Progenitor cell of endocrine pancreas (in vitro differentiated cells): ENCODE measurements around the gene RNF39. TPM values are rescaled to one million over a fixed set of nuclear protein-coding genes. Genes with fewer than 3 reads are reported as not detected.
A peak's percentile ranks its signal among the peaks of the same experiment; 100 is the strongest.

ENCODE experiments used
- DNase-seq: peaks from one replicate; pipeline ENCODE4 v3.0.0; 2021; ENCODE audit warnings: low spot score; ENCODE audit not compliant: unreplicated experiment
- H3K27ac Mint-ChIP-seq: 2 replicates; pipeline ENCODE4 v1.8.0; 2021; ENCODE audit warnings: mild to moderate bottlenecking, moderate library complexity, mixed read lengths
- H3K27me3 Mint-ChIP-seq: 2 replicates; pipeline ENCODE4 v1.8.0; 2021; ENCODE audit warnings: mixed read lengths
- H3K36me3 Mint-ChIP-seq: 2 replicates; pipeline ENCODE4 v1.8.0; 2022; ENCODE audit warnings: mixed read lengths; ENCODE audit not compliant: insufficient read depth
- H3K4me1 Mint-ChIP-seq: 2 replicates; pipeline ENCODE4 v1.8.0; 2021; ENCODE audit warnings: low read depth, mixed read lengths
- H3K4me3 Mint-ChIP-seq: 2 replicates; pipeline ENCODE4 v1.8.0; 2021; ENCODE audit warnings: low read depth, mild to moderate bottlenecking, moderate library complexity, mixed read lengths
- H3K9me3 Mint-ChIP-seq: 2 replicates; pipeline ENCODE4 v1.8.0; 2021; ENCODE audit warnings: low read depth, mixed read lengths
- total RNA-seq: library from RNA; stranded (reverse); gene quantifications from 2 replicates; pipeline ENCODE4 v1.2.1, GENCODE V29; 2021
- TF ChIP-seq, protein P1 (sequence below): fragments of 200-600 bp; sonication (generic); IDR thresholded peaks from one replicate; pipeline ENCODE4 v1.5.0; 2021; ENCODE audit warnings: antibody characterized with exemption, mild to moderate bottlenecking; ENCODE audit not compliant: unreplicated experiment

RNF39 gene
- total RNA-seq, 1 donor from 2014 or later, result not detected

DNA sequence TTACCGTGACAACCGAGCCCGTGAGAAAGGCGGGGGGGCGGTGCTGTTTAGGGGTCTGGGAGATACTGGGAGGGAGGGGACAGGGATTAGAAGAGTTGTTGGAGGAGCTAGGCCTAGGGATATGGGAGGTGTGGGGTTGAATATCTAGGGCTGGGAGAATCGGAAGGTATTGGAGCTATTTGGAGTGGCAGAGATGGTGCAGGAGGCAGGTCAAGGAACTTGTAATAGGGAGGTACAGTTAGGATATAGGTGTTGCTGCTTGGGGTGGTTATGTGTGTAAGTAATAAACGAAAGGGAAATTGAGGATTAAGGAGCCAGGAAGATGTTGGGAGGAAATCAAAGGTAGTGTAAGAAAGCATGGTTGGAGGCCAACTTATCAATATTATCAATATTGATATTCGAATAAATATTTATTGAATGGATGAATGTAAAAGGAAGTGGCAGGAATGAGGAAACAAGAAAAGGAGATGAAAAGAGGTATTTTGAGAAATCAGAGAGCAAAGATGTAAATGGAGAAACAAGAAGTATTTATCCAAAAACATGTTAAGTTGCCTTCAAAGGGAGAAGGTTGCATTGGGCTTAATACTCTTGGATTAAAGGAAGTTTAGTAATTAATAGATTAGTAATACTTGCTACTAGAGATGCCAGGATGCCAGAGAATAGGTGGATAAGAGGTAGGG lies 8.0 kb downstream of the RNF39 start:
- TF ChIP-seq, protein P1, sequence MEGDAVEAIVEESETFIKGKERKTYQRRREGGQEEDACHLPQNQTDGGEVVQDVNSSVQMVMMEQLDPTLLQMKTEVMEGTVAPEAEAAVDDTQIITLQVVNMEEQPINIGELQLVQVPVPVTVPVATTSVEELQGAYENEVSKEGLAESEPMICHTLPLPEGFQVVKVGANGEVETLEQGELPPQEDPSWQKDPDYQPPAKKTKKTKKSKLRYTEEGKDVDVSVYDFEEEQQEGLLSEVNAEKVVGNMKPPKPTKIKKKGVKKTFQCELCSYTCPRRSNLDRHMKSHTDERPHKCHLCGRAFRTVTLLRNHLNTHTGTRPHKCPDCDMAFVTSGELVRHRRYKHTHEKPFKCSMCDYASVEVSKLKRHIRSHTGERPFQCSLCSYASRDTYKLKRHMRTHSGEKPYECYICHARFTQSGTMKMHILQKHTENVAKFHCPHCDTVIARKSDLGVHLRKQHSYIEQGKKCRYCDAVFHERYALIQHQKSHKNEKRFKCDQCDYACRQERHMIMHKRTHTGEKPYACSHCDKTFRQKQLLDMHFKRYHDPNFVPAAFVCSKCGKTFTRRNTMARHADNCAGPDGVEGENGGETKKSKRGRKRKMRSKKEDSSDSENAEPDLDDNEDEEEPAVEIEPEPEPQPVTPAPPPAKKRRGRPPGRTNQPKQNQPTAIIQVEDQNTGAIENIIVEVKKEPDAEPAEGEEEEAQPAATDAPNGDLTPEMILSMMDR, result no peak
- H3K9me3 Mint-ChIP-seq, result no peaks in the 10 kb centered on the region
- peaks cover 29% of the 10 kb centered on the region for H3K36me3 Mint-ChIP-seq
- DNase-seq, result no peak
- peak overlapping the region; percentile 96 for H3K27ac Mint-ChIP-seq
- H3K27me3 Mint-ChIP-seq, result peaks cover 35% of the 10 kb centered on the region
- peak overlapping the region; percentile 87 for H3K4me3 Mint-ChIP-seq
- H3K4me1 Mint-ChIP-seq, result peaks cover 23% of the 10 kb centered on the region

DNA sequence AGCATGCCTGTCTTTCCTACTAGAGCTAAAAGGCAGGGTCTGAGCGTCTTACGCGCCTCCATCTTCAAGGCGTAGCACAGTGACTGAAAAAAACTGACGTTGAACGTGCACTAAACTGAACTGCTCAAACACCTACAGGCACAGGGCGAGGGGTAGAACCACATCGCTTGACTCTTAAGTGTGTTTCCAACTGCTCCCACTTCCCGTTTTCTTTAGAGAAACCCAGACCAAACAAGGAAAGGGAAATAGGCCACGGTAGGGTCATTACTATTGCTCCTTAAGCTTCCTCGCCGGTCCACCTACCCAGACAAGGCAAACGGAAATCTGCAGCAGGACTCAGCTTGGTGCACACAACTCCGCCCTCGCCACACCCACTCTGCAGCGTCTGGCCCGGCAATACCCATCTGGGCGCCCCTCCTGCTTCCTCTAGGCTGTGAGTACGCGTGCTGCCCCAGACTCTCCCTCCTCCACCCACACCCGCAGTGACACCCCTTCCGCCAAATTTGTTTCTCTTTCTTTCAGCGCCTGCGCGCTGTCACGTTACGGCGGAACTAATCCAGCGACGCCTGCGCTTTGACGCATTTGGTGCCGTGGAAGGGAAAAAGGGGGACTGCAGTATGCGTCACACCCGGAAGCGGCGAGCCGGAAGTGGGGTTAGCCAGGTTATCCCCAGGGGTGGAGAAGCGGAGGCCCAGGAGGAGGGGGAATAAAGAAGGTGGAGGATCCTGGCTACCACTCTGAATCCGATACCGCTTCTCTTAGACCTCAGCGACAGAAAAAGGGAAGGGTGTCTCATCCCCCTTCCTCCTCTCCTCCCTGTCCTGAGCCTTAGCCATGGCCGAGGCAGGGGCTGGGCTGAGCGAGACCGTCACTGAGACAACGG lies 8.8 kb downstream of the RNF39 start, which contains the start of gene PPP1R11:
Gene PPP1R11 (plus strand): TSS at position 622 of the 883 bp plus-strand sequence. CDS start 213 bp downstream, at position 835.
- TF ChIP-seq, protein P1, result no peak
- H3K4me1 Mint-ChIP-seq, result peaks cover 28% of the 10 kb centered on the region

DNA sequence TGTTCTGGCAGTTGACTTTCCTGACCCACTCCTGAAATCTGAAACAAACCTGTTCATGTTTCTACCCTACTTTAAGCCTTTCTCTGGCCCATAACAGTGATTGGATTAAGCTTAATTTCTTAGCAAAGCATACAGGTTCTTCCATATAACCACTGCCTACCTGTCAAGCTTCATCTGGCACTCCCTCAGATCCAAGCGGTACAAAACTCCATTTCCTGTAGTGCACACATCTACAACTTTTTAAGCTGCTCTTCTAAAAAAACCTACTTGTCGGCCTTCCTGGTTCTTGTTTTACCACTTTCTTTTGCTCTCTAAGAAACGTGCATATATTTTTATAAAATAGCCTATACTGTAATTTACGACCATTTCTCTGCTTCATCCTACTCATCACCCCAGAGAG lies 9.5 kb downstream of the RNF39 start:
- peaks cover 30% of the 10 kb centered on the region for H3K4me1 Mint-ChIP-seq
- TF ChIP-seq, protein P1, result no peak
- no peak for DNase-seq
- H3K36me3 Mint-ChIP-seq, result peaks cover 23% of the 10 kb centered on the region
- peak overlapping the region; percentile 87 for H3K4me3 Mint-ChIP-seq
- peak overlapping the region; percentile 96 for H3K27ac Mint-ChIP-seq
- no peaks in the 10 kb centered on the region for H3K9me3 Mint-ChIP-seq
- H3K27me3 Mint-ChIP-seq, result peaks cover 22% of the 10 kb centered on the region

More for the DNA sequence above, 8.8 kb downstream of the RNF39 start, which contains the start of gene PPP1R11:
- Mint-ChIP-seq H3K27ac (peak within 1 kb of the TSS; percentile 96), H3K27me3 (peaks cover 28% of the 10 kb centered on the region), H3K9me3 (no peaks in the 10 kb centered on the region), H3K36me3 (peaks cover 25% of the 10 kb centered on the region), H3K4me3 (peak within 1 kb of the TSS; percentile 87)
- peak; percentile 88 for DNase-seq

DNA sequence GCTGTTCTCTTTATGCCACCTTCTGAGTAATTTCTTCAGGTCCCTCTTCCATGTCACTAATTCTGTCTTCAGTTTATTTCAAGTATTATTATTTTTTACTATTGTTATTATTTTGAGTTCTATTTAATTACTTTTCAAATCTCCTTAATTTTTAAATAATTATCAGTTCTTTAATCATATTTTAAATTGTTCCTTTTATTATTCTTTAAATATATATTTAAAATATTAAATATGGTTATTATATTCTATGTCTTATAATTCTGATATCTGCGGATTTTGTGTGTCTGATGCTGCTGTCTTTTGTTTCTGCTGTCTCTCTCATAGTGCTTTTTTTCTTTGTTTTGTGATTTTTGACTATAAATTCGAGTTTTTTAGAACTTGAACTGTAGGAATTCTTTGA lies 12.3 kb downstream of the RNF39 start:
- Mint-ChIP-seq H3K27me3 (peaks cover 4% of the 10 kb centered on the region), H3K36me3 (peaks cover 4% of the 10 kb centered on the region), H3K4me1 (peaks cover 32% of the 10 kb centered on the region), H3K27ac (no peak overlapping the region), H3K4me3 (peak overlapping the region; percentile 38), H3K9me3 (no peaks in the 10 kb centered on the region)
- DNase-seq, result no peak
- TF ChIP-seq, protein P1, result no peak

DNA sequence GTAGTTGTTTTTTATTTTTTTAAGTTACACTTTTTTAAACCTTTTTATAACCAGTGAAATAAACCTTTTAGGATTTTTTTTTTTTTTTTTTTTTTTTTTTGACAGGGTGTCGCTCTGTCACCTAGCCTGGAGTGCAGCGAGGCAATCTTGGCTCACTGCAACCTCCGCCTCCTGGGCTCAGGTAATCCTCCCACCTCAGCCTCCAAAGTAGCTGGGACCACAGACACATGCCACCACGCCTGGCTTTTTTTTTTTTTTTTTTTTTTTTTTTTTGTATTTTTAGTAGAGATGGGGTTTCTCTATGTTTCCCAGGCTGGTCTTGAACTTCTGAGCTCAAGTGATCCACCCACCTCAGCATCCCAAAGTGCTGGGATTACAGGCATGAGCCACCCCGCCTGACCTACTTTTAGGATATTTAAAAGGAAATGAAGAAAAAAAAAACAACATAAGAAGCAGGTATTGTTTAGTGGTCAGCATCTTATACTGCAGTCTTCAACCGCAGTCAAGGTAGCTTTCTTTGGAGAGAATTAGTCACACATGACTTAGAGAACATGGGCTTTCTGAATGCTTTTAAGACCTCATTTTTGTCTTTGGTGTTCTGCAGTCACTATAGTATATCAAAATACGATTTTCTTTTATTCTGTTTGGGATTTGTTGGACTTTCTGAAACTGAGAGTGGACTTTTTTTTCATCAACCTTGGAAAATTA lies 12.9 kb downstream of the RNF39 start:
- H3K36me3 Mint-ChIP-seq, result peaks cover 3% of the 10 kb centered on the region
- H3K9me3 Mint-ChIP-seq, result no peaks in the 10 kb centered on the region
- TF ChIP-seq, protein P1, result no peak
- no peak for DNase-seq
- H3K4me1 Mint-ChIP-seq, result peaks cover 27% of the 10 kb centered on the region
- H3K27me3 Mint-ChIP-seq, result no peaks in the 10 kb centered on the region
- peak overlapping the region; percentile 90 for H3K4me3 Mint-ChIP-seq
- no peak overlapping the region for H3K27ac Mint-ChIP-seq
